Vagina (tissue), 2 donors: ENCODE data around the gene PARD3. TPM values are rescaled to one million over a fixed set of nuclear protein-coding genes. Genes with fewer than 3 reads are reported as not detected.

Experiments
- DNase-seq, 2 donors: peaks; one replicate each; pipeline ENCODE4 v3.0.0-alpha.2; 2017; ENCODE audit errors: extremely low spot score in 2 of 2
- H3K27ac ChIP-seq: fragments of 200-600 bp; sonication (generic); one replicate; pipeline ENCODE4 v1.5.1; 2019
- H3K27me3 ChIP-seq: fragments of 200-600 bp; sonication (generic); one replicate; pipeline ENCODE4 v1.5.1; 2019
- H3K36me3 ChIP-seq, 2 donors: fragments of 200-600 bp; sonication (generic); one replicate each; pipeline ENCODE4 v1.5.1; 2017 to 2019
- H3K4me1 ChIP-seq: fragments of 200-600 bp; sonication (generic); one replicate; pipeline ENCODE4 v1.5.1; 2019
- H3K4me3 ChIP-seq, 2 donors: fragments of 200-600 bp; sonication (generic); 1 replicate in 1 of 2; 2 replicates in 1 of 2; pipeline ENCODE4 v1.5.1; 2016 to 2019
- H3K9me3 ChIP-seq: fragments of 200-600 bp; sonication (generic); one replicate; pipeline ENCODE4 v1.5.1; 2019
- CTCF ChIP-seq, 3 experiments: fragments of 450-650 bp in 2 of 3; fragments of 200-600 bp in 1 of 3; sonication (generic) in 1 of 3; IDR thresholded peaks; one replicate each; pipeline ENCODE4 v1.5.1; 2017 to 2019; ENCODE audit warnings: antibody characterized with exemption in 3 of 3, mild to moderate bottlenecking in 2 of 3, moderate library complexity in 2 of 3
- POLR2A ChIP-seq, 2 donors: fragments of 450-650 bp; IDR thresholded peaks; one replicate each; pipeline ENCODE4 v1.6.1; 2017; ENCODE audit warnings: antibody characterized with exemption in 2 of 2, mild to moderate bottlenecking in 2 of 2, moderate library complexity in 2 of 2
- POLR2AphosphoS5 ChIP-seq, 2 donors: sonication (generic); formaldehyde crosslinking; IDR thresholded peaks; one replicate each; pipeline ENCODE4 v1.9.0; 2017; ENCODE audit warnings: antibody characterized with exemption in 2 of 2, mild to moderate bottlenecking in 2 of 2, low read depth in 1 of 2; ENCODE audit not compliant: insufficient read depth in 1 of 2
- intact Hi-C: fragments of 100-400 bp; cut with DNase I; formaldehyde crosslinking; loops from one replicate; pipeline ENCODE4 v1.15.1; 2023
- total RNA-seq: library from RNA; depleted of rRNA; stranded (reverse); fragments of >200 nt; gene quantifications from one replicate; pipeline ENCODE4 v1.2.3, GENCODE V29; 2016

PARD3 gene
- total RNA-seq, 1 donor from 2014 or later, result 95.5 TPM

- Histone ChIP-seq H3K27ac (no peak overlapping the region), H3K4me3 (no peak overlapping the region), H3K9me3 (no peaks in the 10 kb centered on the region), H3K4me1 (peaks cover 5% of the 10 kb centered on the region), H3K36me3 (no peaks in the 10 kb centered on the region), H3K27me3 (no peaks in the 10 kb centered on the region)
- intact Hi-C loops, result no loop called here
- no peak for DNase-seq
- no peak for TF ChIP-seq CTCF (IDR thresholded peaks at IDR 0.05)
- TF ChIP-seq POLR2AphosphoS5 (IDR thresholded peaks at IDR 0.05; ENCODE audit: insufficient read depth in 1 of 2, low read depth in 1 of 2), result no peak
Observed at GRCh38 chr10:34137955-34138354, 677.1 kb downstream of the PARD3 start.

- no peak for DNase-seq
- intact Hi-C loops, result no loop called here
- TF ChIP-seq CTCF (IDR thresholded peaks at IDR 0.05) (no peak), POLR2AphosphoS5 (IDR thresholded peaks at IDR 0.05; ENCODE audit: insufficient read depth in 1 of 2, low read depth in 1 of 2) (no peak), POLR2A (IDR thresholded peaks at IDR 0.05) (no peak)
Observed at GRCh38 chr10:34137201-34137600, 677.9 kb downstream of the PARD3 start.

GRCh38 chr10:34135515-34135914 lies 679.6 kb downstream of the PARD3 start:
- Histone ChIP-seq H3K4me1 (peaks cover 5% of the 10 kb centered on the region), H3K4me3 (no peak overlapping the region), H3K9me3 (no peaks in the 10 kb centered on the region), H3K27me3 (no peaks in the 10 kb centered on the region), H3K36me3 (no peaks in the 10 kb centered on the region), H3K27ac (no peak overlapping the region)
- TF ChIP-seq POLR2A (IDR thresholded peaks at IDR 0.05), result no peak
- no peak for TF ChIP-seq POLR2AphosphoS5 (IDR thresholded peaks at IDR 0.05; ENCODE audit: insufficient read depth in 1 of 2, low read depth in 1 of 2)
- no peak for TF ChIP-seq CTCF (IDR thresholded peaks at IDR 0.05)
- intact Hi-C loops, result no loop called here
- no peak for DNase-seq

More at GRCh38 chr10:34137201-34137600, 677.9 kb downstream of the PARD3 start:
- Histone ChIP-seq H3K27ac (no peak overlapping the region), H3K4me1 (peaks cover 5% of the 10 kb centered on the region), H3K36me3 (no peaks in the 10 kb centered on the region), H3K4me3 (no peak overlapping the region), H3K27me3 (no peaks in the 10 kb centered on the region), H3K9me3 (no peaks in the 10 kb centered on the region)

GRCh38 chr10:34134602-34135001 lies 680.5 kb downstream of the PARD3 start:
- Histone ChIP-seq H3K36me3 (no peaks in the 10 kb centered on the region), H3K27me3 (no peaks in the 10 kb centered on the region), H3K9me3 (no peaks in the 10 kb centered on the region), H3K4me3 (no peak overlapping the region), H3K27ac (no peak overlapping the region), H3K4me1 (peaks cover 5% of the 10 kb centered on the region)
- TF ChIP-seq POLR2A (IDR thresholded peaks at IDR 0.05) (no peak), POLR2AphosphoS5 (IDR thresholded peaks at IDR 0.05; ENCODE audit: insufficient read depth in 1 of 2, low read depth in 1 of 2) (no peak), CTCF (IDR thresholded peaks at IDR 0.05) (no peak)
- DNase-seq, result no peak
- intact Hi-C loops, result no loop called here

GRCh38 chr10:34133406-34133805 lies 681.7 kb downstream of the PARD3 start:
- Histone ChIP-seq H3K9me3 (no peaks in the 10 kb centered on the region), H3K4me1 (peaks cover 5% of the 10 kb centered on the region), H3K4me3 (no peak overlapping the region), H3K36me3 (no peaks in the 10 kb centered on the region), H3K27ac (no peak overlapping the region), H3K27me3 (no peaks in the 10 kb centered on the region)
- no peak for DNase-seq
- TF ChIP-seq POLR2AphosphoS5 (IDR thresholded peaks at IDR 0.05; ENCODE audit: insufficient read depth in 1 of 2, low read depth in 1 of 2) (no peak), CTCF (IDR thresholded peaks at IDR 0.05) (no peak), POLR2A (IDR thresholded peaks at IDR 0.05) (no peak)
- intact Hi-C loops, result no loop called here
